AG04449 (cell line): Measurements from ENCODE around the gene KCNJ12.
"Not testable (repeated sequence)": the region's sequence is repeated elsewhere in the genome, so short reads cannot be mapped to it uniquely, and the experiment has no call there.

Experiments
- CTCF ChIA-PET: fragments of 350-600 bp; formaldehyde crosslinking; extraction: SDS; loops from one replicate; lab custom pipeline; 2021; ENCODE audit warnings: antibody characterized with exemption; lab: Yijun Ruan, JAX
- POLR2A ChIA-PET: fragments of 400-600, 350-600 bp; formaldehyde crosslinking; extraction: SDS; loops from one replicate; lab custom pipeline; 2020; ENCODE audit warnings: antibody characterized with exemption, inconsistent platforms; lab: Yijun Ruan, JAX
- DNase-seq: peaks from one replicate; pipeline ENCODE4 v3.0.0-alpha.2; 2010; ENCODE audit warnings: low read depth, low spot score
- H3K4me3 ChIP-seq: 2 replicates; pipeline ENCODE4 v1.5.1; 2011; ENCODE audit warnings: low read depth, mild to moderate bottlenecking, control low read depth, low read length
- CTCF ChIP-seq: IDR thresholded peaks from one replicate; pipeline ENCODE4 v1.5.1; 2011; ENCODE audit warnings: mild to moderate bottlenecking, moderate library complexity, low read length, control low read depth, inconsistent platforms; ENCODE audit not compliant: insufficient read depth; ENCODE audit errors: missing control alignments

KCNJ12 gene

GRCh38 chr17:21417921-21418320, 41.8 kb downstream of the KCNJ12 start:
- ChIA-PET CTCF (no interaction called here), POLR2A (no interaction called here)
- no peak overlapping the region for H3K4me3 ChIP-seq
- no peak for DNase-seq
- no peak for TF ChIP-seq CTCF

GRCh38 chr17:21418446-21419298, 42.5 kb downstream of the KCNJ12 start:
- H3K4me3 ChIP-seq: no peak overlapping the region
- POLR2A ChIA-PET: no interaction called here
- no peak for DNase-seq
- no peak for TF ChIP-seq CTCF
- CTCF ChIA-PET: no interaction called here

GRCh38 chr17:21419299-21420239, 43.4 kb downstream of the KCNJ12 start:
- H3K4me3 ChIP-seq: no peak overlapping the region
- POLR2A ChIA-PET: no interaction called here
- DNase-seq: no peak
- TF ChIP-seq CTCF: no peak
- CTCF ChIA-PET: no interaction called here

- H3K4me3 ChIP-seq, POLR2A ChIA-PET, CTCF ChIA-PET, DNase-seq: not testable (repeated sequence)
These were observed 44.4 kb downstream of the KCNJ12 start for GRCh38 chr17:21420503-21421090.

- H3K4me3 ChIP-seq, POLR2A ChIA-PET, CTCF ChIA-PET, DNase-seq: not testable (repeated sequence)
These were observed 45.5 kb downstream of the KCNJ12 start for GRCh38 chr17:21421421-21422310.

GRCh38 chr17:21422311-21423189, 46.4 kb downstream of the KCNJ12 start:
- POLR2A ChIA-PET, CTCF ChIA-PET: not testable (repeated sequence)

GRCh38 chr17:21423190-21423493, 47.0 kb downstream of the KCNJ12 start:
- DNase-seq, H3K4me3 ChIP-seq, POLR2A ChIA-PET, CTCF ChIA-PET: not testable (repeated sequence)

More at GRCh38 chr17:21422311-21423189, 46.4 kb downstream of the KCNJ12 start:
- not testable (repeated sequence) for H3K4me3 ChIP-seq, DNase-seq

- CTCF ChIA-PET, POLR2A ChIA-PET, H3K4me3 ChIP-seq, DNase-seq: not testable (repeated sequence)
These were observed 48.5 kb downstream of the KCNJ12 start for GRCh38 chr17:21424697-21425096.
